Measurements from ENCODE around the gene CNTN1. TPM values are rescaled to one million over a fixed set of nuclear protein-coding genes. Genes with fewer than 3 reads are reported as not detected.

The CNTN1 gene
- total and polyA plus RNA-seq, 7 donors = 0.10 to 1.4 (median 0.23) TPM

DNA sequence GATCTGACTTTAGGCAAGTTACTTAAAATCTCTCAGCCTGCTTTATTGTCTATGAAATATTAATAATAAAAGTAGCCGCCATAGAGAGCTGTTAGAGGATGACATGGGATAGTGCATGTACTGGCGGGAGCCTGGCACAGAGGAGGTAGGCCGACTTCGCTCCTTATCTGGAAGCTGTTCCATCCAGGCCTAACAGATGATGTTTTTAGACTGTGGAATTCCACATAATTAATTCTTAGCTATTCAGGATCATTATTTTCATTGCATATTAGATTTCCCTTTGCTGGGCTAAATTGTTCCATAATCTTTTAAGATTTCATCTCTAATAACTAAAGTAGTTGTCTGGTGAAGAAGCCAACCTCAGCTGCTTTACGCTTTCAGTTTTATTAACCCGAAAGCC is 30.8 kb downstream of the CNTN1 start:
- no peak overlapping the region for H3K4me3 ChIP-seq
- no peak for TF ChIP-seq CTCF (IDR thresholded peaks at IDR 0.05)
- no peaks in the 10 kb centered on the region for H3K36me3 ChIP-seq (ENCODE audit: insufficient read depth in 1 of 2, low read depth in 1 of 2)
- ATAC-seq (no peak), DNase-seq (no peak)
- WGBS, 3 donors = 77 to 83% (median 79%) methylated on average over 6 of the region's 6 CpGs
- no peak overlapping the region for H3K27ac ChIP-seq
- H3K9me3 ChIP-seq = no peaks in the 10 kb centered on the region
- no peaks in the 10 kb centered on the region for H3K4me1 ChIP-seq
- no peaks in the 10 kb centered on the region for H3K27me3 ChIP-seq (ENCODE audit: insufficient read depth in 3 of 3, low read length in 2 of 3)
- intact Hi-C loops (cut with DNase I) = no loop called here

- 64 to 81% (median 71%) methylated on average over 1 of the region's 1 CpG for WGBS, 3 donors
- Histone ChIP-seq H3K4me3 (no peak overlapping the region), H3K36me3 (ENCODE audit: insufficient read depth in 1 of 2, low read depth in 1 of 2) (no peaks in the 10 kb centered on the region), H3K4me1 (no peaks in the 10 kb centered on the region), H3K27me3 (ENCODE audit: insufficient read depth in 3 of 3, low read length in 2 of 3) (no peaks in the 10 kb centered on the region), H3K27ac (no peak overlapping the region), H3K9me3 (no peaks in the 10 kb centered on the region)
- no peak for TF ChIP-seq CTCF (IDR thresholded peaks at IDR 0.05)
- DNase-seq (no peak), ATAC-seq (no peak)
- intact Hi-C loops (cut with DNase I) = no loop called here
These were observed 34.1 kb downstream of the CNTN1 start for GRCh38 chr12:40726366-40726765.

GRCh38 chr12:40727774-40728483 is 35.7 kb downstream of the CNTN1 start:
- no peak for ATAC-seq
- TF ChIP-seq CTCF (IDR thresholded peaks at IDR 0.05) = no peak
- Histone ChIP-seq H3K4me1 (no peaks in the 10 kb centered on the region), H3K27me3 (ENCODE audit: insufficient read depth in 3 of 3, low read length in 2 of 3) (no peaks in the 10 kb centered on the region), H3K27ac (no peak overlapping the region), H3K36me3 (ENCODE audit: insufficient read depth in 1 of 2, low read depth in 1 of 2) (no peaks in the 10 kb centered on the region), H3K4me3 (no peak overlapping the region), H3K9me3 (no peaks in the 10 kb centered on the region)
- DNase-seq = no peak
- intact Hi-C loops (cut with DNase I) = no loop called here
- 86 to 88% (median 88%) methylated on average over 4 of the region's 4 CpGs for WGBS, 3 donors

DNA sequence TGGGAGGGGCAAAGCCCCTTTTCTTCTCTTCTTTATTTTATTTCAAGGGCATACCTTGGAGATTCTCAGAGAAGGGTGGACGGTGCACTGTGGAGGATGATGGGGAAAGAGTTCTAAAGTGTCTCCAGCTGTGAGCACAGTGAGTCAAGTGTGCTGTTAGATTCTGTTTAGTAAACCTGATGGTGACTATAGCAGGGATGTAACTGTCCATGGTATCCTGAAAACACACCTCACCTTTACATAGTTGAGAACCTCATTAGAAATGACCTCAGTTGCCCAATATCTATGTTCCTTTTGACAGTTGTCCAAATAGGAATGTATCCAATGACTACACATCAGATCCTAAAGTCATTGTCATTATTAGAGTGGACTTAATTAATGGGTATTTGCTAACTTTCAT is 38.0 kb downstream of the CNTN1 start:
- ATAC-seq = no peak
- H3K27me3 ChIP-seq (ENCODE audit: insufficient read depth in 3 of 3, low read length in 2 of 3) = no peaks in the 10 kb centered on the region
- H3K27ac ChIP-seq = no peak overlapping the region
- no peak for TF ChIP-seq CTCF (IDR thresholded peaks at IDR 0.05)
- no peaks in the 10 kb centered on the region for H3K9me3 ChIP-seq
- intact Hi-C loops (cut with DNase I) = no loop called here
- H3K4me1 ChIP-seq = no peaks in the 10 kb centered on the region
- WGBS, 3 donors = 58 to 65% (median 60%) methylated on average over 1 of the region's 1 CpG
- no peak overlapping the region for H3K4me3 ChIP-seq
- no peak for DNase-seq
- no peaks in the 10 kb centered on the region for H3K36me3 ChIP-seq (ENCODE audit: insufficient read depth in 1 of 2, low read depth in 1 of 2)

- Histone ChIP-seq H3K27me3 (ENCODE audit: insufficient read depth in 3 of 3, low read length in 2 of 3) (no peaks in the 10 kb centered on the region), H3K27ac (no peak overlapping the region), H3K4me3 (no peak overlapping the region), H3K36me3 (ENCODE audit: insufficient read depth in 1 of 2, low read depth in 1 of 2) (no peaks in the 10 kb centered on the region), H3K4me1 (no peaks in the 10 kb centered on the region), H3K9me3 (no peaks in the 10 kb centered on the region)
- TF ChIP-seq CTCF (IDR thresholded peaks at IDR 0.05) = no peak
- no peak for DNase-seq
- no peak for ATAC-seq
- intact Hi-C loops (cut with DNase I) = no loop called here
These were observed 41.6 kb downstream of the CNTN1 start for GRCh38 chr12:40733871-40734270.
